ENCODE measurements around the gene DNAAF9. TPM values are rescaled to one million over a fixed set of nuclear protein-coding genes. Genes with fewer than 3 reads are reported as not detected.

The DNAAF9 gene
- total RNA-seq, 2 donors from 2014 or later = 10.9 to 24.8 TPM

- 92% methylated on average over 3 of the region's 3 CpGs for WGBS
- H3K9me3 ChIP-seq = no peaks in the 10 kb centered on the region
- no peaks in the 10 kb centered on the region for H3K4me1 ChIP-seq (replicated peaks)
- intact Hi-C loops (cut with DNase I) = no loop called here
- H3K4me3 ChIP-seq = no peak overlapping the region
- H3K27me3 ChIP-seq (replicated peaks; ENCODE audit: insufficient read depth) = no peaks in the 10 kb centered on the region
- no peak overlapping the region for H3K27ac ChIP-seq
- no peaks in the 10 kb centered on the region for H3K36me3 ChIP-seq
- DNase-seq (ENCODE audit: low spot score) = no peak
- no peak for TF ChIP-seq POLR2AphosphoS5 (IDR thresholded peaks at IDR 0.05)
- no peak for TF ChIP-seq POLR2A (IDR thresholded peaks at IDR 0.05)
- TF ChIP-seq CTCF (IDR thresholded peaks at IDR 0.05) = no peak
These were observed 46.7 kb downstream of the DNAAF9 start for GRCh38 chr20:3360752-3361151.

GRCh38 chr20:3358676-3359340 lies 48.7 kb downstream of the DNAAF9 start:
- Histone ChIP-seq H3K9me3 (no peaks in the 10 kb centered on the region), H3K4me1 (replicated peaks) (no peaks in the 10 kb centered on the region), H3K4me3 (no peak overlapping the region), H3K27ac (no peak overlapping the region), H3K36me3 (no peaks in the 10 kb centered on the region), H3K27me3 (replicated peaks; ENCODE audit: insufficient read depth) (no peaks in the 10 kb centered on the region)
- no peak for DNase-seq (ENCODE audit: low spot score)
- no peak for TF ChIP-seq CTCF (IDR thresholded peaks at IDR 0.05)
- intact Hi-C loops (cut with DNase I) = no loop called here
- WGBS = 88% methylated on average over 5 of the region's 5 CpGs

Small RNA genes within 50 kb of the gene (small RNA-seq; reads per million reads assigned to genes)
- gene RF00012 (0 reads per million in 2 donors), gene RNU6-1019P (0 reads per million in 2 donors)

Other genes with a start within 250 kb of the DNAAF9 start
- 10 to 100 TPM; 14.5 to 22.2 TPM for gene FASTKD5, start 247.8 kb downstream of the DNAAF9 start, total RNA-seq
- gene UBOX5, start 247.8 kb downstream of the DNAAF9 start, total RNA-seq = 10 to 100 TPM in 1 of 2 donors, 1 to 10 TPM in 1; 7.1 to 12.0 TPM
- 10 to 100 TPM; 23.7 to 29.1 TPM for gene LZTS3, start 234.1 kb downstream of the DNAAF9 start, total RNA-seq
- 100 to 1,000 TPM in 1 of 2 donors, 10 to 100 TPM in 1; 87.5 to 126 TPM for gene DDRGK1, start 203.0 kb downstream of the DNAAF9 start, total RNA-seq
- 10 to 100 TPM; 43.9 to 48.0 TPM for gene ITPA, start 198.2 kb downstream of the DNAAF9 start, total RNA-seq
- gene SLC4A11, start 168.5 kb downstream of the DNAAF9 start, total RNA-seq = 10 to 100 TPM in 1 of 2 donors, 1 to 10 TPM in 1; 9.2 to 12.7 TPM
- gene ATRN, start 63.3 kb upstream of the DNAAF9 start, total RNA-seq = 10 to 100 TPM; 34.6 to 38.1 TPM